Spleen (tissue), 11 donors: ENCODE data around the gene NFIA. TPM values are rescaled to one million over a fixed set of nuclear protein-coding genes. Genes with fewer than 3 reads are reported as not detected.

Experiments used
- DNase-seq: peaks from one replicate; pipeline ENCODE4 v3.0.0-alpha.2; 2020
- H3K27ac ChIP-seq, 8 donors: fragments of 200-600 bp; sonication (generic) in 7 of 8; 1 replicate in 4 of 8; 2 replicates in 4 of 8; pipeline versions ENCODE4 v1.5.0 to v1.8.0; 2016 to 2021; ENCODE audit warnings: inconsistent platforms in 4 of 8, mild to moderate bottlenecking in 4 of 8, moderate library complexity in 1 of 8
- H3K27me3 ChIP-seq, 7 donors: fragments of 200-600 bp; sonication (generic) in 6 of 7; replicated peaks in 1 of 7; 1 replicate in 4 of 7; 2 replicates in 3 of 7; pipeline versions ENCODE4 v1.5.0 to v1.8.0; 2016 to 2021; ENCODE audit warnings: inconsistent platforms in 3 of 7, mild to moderate bottlenecking in 1 of 7
- H3K36me3 ChIP-seq, 6 donors: fragments of 200-600 bp; sonication (generic) in 5 of 6; 1 replicate in 4 of 6; 2 replicates in 2 of 6; pipeline versions ENCODE4 v1.5.0 to v1.8.0; 2016 to 2021; ENCODE audit warnings: inconsistent platforms in 2 of 6
- H3K4me1 ChIP-seq, 6 donors: fragments of 200-600 bp; sonication (generic) in 5 of 6; 1 replicate in 3 of 6; 2 replicates in 3 of 6; pipeline versions ENCODE4 v1.5.0 to v1.8.0; 2016 to 2021; ENCODE audit warnings: inconsistent platforms in 3 of 6
- H3K4me3 ChIP-seq, 8 donors: fragments of 200-600 bp; sonication (generic) in 7 of 8; 1 replicate in 4 of 8; 2 replicates in 4 of 8; pipeline versions ENCODE4 v1.5.0 to v1.8.0; 2016 to 2021; ENCODE audit warnings: inconsistent platforms in 4 of 8, mild to moderate bottlenecking in 4 of 8, moderate library complexity in 2 of 8
- H3K9me3 ChIP-seq, 8 donors: fragments of 200-600 bp; sonication (generic) in 7 of 8; 1 replicate in 4 of 8; 2 replicates in 4 of 8; pipeline versions ENCODE4 v1.5.0 to v1.8.0; 2016 to 2021; ENCODE audit warnings: inconsistent platforms in 4 of 8
- POLR2A ChIP-seq, 3 donors: fragments of 450-650 bp; IDR thresholded peaks; one replicate each; pipeline ENCODE4 v1.5.1; 2017; ENCODE audit warnings: antibody characterized with exemption in 3 of 3, mild to moderate bottlenecking in 1 of 3
- POLR2AphosphoS5 ChIP-seq, 3 donors: sonication (generic); formaldehyde crosslinking; IDR thresholded peaks; one replicate each; pipeline ENCODE4 v1.5.1; 2017; ENCODE audit warnings: antibody characterized with exemption in 3 of 3
- WGBS, 5 donors: extraction: QIAGEN DNeasy Blood & Tissue Kit in 3 of 5; methylation state at CpG; one replicate each; pipeline versions ENCODE4 v1.1.5 to v1.1.7; 2013 to 2018; 5-methylcytosine and 5-hydroxymethylcytosine counted together
- intact Hi-C: fragments of 100-400 bp; cut with DNase I; formaldehyde crosslinking; loops from one replicate; pipeline ENCODE4 v1.15.0; 2023; ENCODE audit warnings: low total_unique reads
- polyA plus RNA-seq, 3 donors: library from polyadenylated mRNA; stranded (reverse); fragments of 200-250 nt; gene quantifications; one replicate each; pipeline ENCODE4 v1.2.1, GENCODE V29; 2013
- total RNA-seq, 7 donors: library from RNA; depleted of rRNA in 3 of 7; stranded (reverse); fragments of >200 nt in 3 of 7; fragmentation: NEBNext Ultra II Directional in 4 of 7; extraction: Animal tissue kit (Norgen Biotek cat#: 25700) in 4 of 7; gene quantifications; one replicate each; pipeline versions ENCODE4 v1.1.0 to v1.2.1, GENCODE V29; 2016 to 2021
- TF ChIP-seq, protein P1 (sequence below), 11 experiments: fragments of 200-600 bp in 7 of 11; fragments of 450-650 bp in 4 of 11; sonication (generic) in 4 of 11; IDR thresholded peaks in 8 of 11; conservative IDR thresholded peaks in 3 of 11; 1 replicate in 7 of 11; 2 replicates in 4 of 11; pipeline versions ENCODE4 v1.4.0 to v1.8.0; 2016 to 2021; ENCODE audit warnings: antibody characterized with exemption in 11 of 11, inconsistent platforms in 4 of 11, mild to moderate bottlenecking in 1 of 11
- donor health status: healthy with polysubstance abuse.
- donor health status: DM: no; HTN: no; CAD: no; lungs with moderate emphysema.
- donor health status: DM: no; HTN: no; CAD: no.
- donor health status: Bipolar disorder and iron deficiency.
- donor health status: healthy.
- donor health status: DM: no; HTN: no; CAD: no.
- donor health status: DM: yes; HTN: yes; CAD: no.

The NFIA gene
- total and polyA plus RNA-seq, 10 donors: 3.1 to 76.8 (median 35.5) TPM

DNA sequence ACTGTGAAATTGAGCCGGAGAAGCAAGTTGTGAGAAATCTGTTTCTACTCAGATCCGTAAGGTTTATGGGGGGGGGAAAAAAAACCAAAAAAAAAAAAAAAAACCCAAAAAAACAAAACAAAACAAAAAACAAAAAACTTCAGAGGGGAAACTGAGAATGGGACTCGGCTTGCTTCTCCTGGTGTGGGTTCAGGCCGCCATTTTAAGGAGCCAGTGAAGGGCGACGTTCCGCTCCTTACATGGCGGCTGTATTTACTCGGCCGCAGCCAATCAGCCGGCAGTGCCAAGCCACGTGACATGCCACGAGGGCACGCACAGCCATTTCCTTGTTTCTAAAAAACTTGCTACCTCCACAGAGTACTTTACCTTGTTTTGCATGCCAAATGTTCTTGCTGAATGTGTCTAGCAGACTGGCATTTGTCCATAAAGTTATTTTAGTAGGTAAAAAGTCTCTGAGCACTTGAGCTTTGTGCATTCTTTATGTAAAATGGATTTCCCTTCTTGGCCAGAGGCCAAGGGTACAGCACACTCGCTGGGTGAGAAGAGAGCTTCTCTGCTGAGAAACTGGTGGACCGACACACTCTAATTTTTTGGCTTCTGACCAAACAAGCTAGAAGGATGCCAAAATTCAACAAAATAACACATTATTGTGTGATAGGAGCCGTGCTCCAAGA, 101.8 kb downstream of the NFIA start:
- Histone ChIP-seq H3K36me3 (no peaks in the 10 kb centered on the region), H3K4me3 (peak overlapping the region in 6 of 8 donors; percentile 1 to 46 (median 11)), H3K4me1 (peaks cover 0 to 40% (median 18%) of the 10 kb centered on the region in 6 donors), H3K9me3 (no peaks in the 10 kb centered on the region), H3K27ac (peak overlapping the region; percentile 55 to 79 (median 69)), H3K27me3 (no peaks in the 10 kb centered on the region)
- intact Hi-C loops: no loop called here
- WGBS, 5 donors: 44 to 58% (median 53%) methylated on average over 17 of the region's 17 CpGs
- TF ChIP-seq POLR2AphosphoS5 (IDR thresholded peaks at IDR 0.05): peak; percentile 36 to 78 (median 63)
- TF ChIP-seq, protein P1, sequence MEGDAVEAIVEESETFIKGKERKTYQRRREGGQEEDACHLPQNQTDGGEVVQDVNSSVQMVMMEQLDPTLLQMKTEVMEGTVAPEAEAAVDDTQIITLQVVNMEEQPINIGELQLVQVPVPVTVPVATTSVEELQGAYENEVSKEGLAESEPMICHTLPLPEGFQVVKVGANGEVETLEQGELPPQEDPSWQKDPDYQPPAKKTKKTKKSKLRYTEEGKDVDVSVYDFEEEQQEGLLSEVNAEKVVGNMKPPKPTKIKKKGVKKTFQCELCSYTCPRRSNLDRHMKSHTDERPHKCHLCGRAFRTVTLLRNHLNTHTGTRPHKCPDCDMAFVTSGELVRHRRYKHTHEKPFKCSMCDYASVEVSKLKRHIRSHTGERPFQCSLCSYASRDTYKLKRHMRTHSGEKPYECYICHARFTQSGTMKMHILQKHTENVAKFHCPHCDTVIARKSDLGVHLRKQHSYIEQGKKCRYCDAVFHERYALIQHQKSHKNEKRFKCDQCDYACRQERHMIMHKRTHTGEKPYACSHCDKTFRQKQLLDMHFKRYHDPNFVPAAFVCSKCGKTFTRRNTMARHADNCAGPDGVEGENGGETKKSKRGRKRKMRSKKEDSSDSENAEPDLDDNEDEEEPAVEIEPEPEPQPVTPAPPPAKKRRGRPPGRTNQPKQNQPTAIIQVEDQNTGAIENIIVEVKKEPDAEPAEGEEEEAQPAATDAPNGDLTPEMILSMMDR (IDR thresholded peaks at IDR 0.05 in 8 of 11, conservative IDR thresholded peaks at IDR 0.05 in 3 of 11): no peak
- peak; percentile 82 for DNase-seq

DNA sequence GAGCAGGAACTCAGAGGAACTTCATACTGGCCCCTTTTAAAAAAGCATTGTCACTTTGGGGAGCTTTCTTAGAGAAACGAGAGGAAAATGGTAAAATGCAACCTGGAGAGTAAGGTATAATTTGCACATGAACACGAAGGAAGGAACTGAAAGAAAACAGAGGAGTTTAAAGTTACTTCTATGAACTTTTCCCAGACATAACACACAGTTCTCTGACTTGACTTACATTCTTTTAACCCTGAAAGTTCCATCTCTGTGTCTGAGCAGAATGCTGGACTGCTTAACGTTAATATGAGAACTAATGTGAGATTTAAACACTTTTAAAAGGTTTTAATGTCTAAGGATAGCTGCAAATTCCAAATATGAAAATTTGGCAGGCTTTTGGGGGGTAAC, 102.3 kb downstream of the NFIA start:
- Histone ChIP-seq H3K4me3 (peak overlapping the region in 6 of 8 donors; percentile 1 to 46 (median 11)), H3K27me3 (no peaks in the 10 kb centered on the region), H3K4me1 (peaks cover 0 to 40% (median 18%) of the 10 kb centered on the region in 6 donors), H3K36me3 (no peaks in the 10 kb centered on the region), H3K27ac (peak overlapping the region; percentile 55 to 79 (median 69)), H3K9me3 (no peaks in the 10 kb centered on the region)
- WGBS, 5 donors: 11 to 32% (median 19%) methylated on average over 3 of the region's 3 CpGs
- intact Hi-C loops: no loop called here
- no peak for DNase-seq
- no peak for TF ChIP-seq POLR2A (IDR thresholded peaks at IDR 0.05)
- TF ChIP-seq POLR2AphosphoS5 (IDR thresholded peaks at IDR 0.05): no peak
- TF ChIP-seq, protein P1 (IDR thresholded peaks at IDR 0.05 in 8 of 11, conservative IDR thresholded peaks at IDR 0.05 in 3 of 11): no peak

DNA sequence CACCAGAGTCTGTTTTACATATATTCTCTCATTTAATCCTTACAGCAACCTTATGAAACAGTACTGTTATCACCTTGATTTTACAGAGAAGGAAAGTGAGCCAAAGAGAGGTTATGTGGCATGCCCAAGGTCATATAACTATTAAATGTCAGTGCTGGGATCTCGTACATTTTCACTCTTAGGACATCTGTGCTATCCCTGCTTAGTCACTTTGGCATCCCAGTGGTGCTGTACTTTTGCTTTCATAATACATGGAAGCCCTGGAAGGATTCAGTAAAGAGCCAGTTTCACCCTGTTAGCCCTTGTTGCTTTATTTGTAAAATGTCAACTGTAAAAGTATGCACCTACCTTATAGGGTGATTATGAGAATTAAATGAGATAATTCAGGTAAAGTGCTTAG, 104.4 kb downstream of the NFIA start:
- no peaks in the 10 kb centered on the region for H3K9me3 ChIP-seq
- H3K4me3 ChIP-seq: no peak overlapping the region
- peak overlapping the region in 1 of 8 donors; percentile 7 for H3K27ac ChIP-seq
- intact Hi-C loops: no loop called here
- TF ChIP-seq, protein P1 (IDR thresholded peaks at IDR 0.05 in 8 of 11, conservative IDR thresholded peaks at IDR 0.05 in 3 of 11): no peak
- TF ChIP-seq POLR2A (IDR thresholded peaks at IDR 0.05): no peak
- TF ChIP-seq POLR2AphosphoS5 (IDR thresholded peaks at IDR 0.05): no peak
- H3K36me3 ChIP-seq: no peaks in the 10 kb centered on the region
- H3K27me3 ChIP-seq: no peaks in the 10 kb centered on the region
- DNase-seq: no peak
- 54 to 77% (median 63%) methylated on average over 1 of the region's 1 CpG for WGBS, 5 donors
- peaks cover 0 to 31% (median 15%) of the 10 kb centered on the region in 6 donors for H3K4me1 ChIP-seq

DNA sequence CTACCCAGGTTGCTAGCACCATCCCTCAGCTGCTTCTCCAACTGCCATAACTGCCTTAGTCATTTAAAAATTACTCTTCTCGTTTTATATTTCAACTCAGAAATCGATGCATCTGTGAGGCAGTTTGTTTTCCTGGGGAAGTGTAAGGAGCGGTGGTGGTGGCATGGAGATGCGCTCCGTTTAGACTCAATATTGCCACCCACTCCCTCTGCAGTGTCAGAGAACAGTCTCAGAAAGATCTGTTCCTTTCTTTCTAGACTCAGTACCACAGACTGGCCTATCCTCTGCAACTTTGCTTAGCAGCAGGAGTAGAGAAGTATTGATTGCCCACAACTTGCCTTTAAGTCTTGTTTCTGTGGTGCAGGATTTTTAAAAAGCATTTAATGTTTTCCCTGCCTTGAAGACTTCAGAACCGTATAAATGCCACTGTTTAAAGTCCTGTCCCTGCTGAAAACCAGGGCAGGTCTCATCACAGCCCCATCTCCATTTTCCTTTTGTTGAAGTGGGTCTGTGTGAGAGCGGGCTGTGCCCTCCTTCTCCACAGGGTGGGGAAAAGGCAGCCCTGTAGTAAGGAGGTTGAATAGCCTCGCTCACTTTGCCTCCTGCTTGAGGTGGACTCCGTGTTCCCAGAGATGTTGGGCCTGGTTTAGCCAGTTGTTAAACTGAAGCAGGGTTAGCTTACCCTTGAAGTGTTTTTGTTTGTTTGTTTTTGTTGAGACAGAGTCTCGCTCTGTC, 105.2 kb downstream of the NFIA start:
- DNase-seq: no peak
- TF ChIP-seq, protein P1 (IDR thresholded peaks at IDR 0.05 in 8 of 11, conservative IDR thresholded peaks at IDR 0.05 in 3 of 11): no peak
- TF ChIP-seq POLR2A (IDR thresholded peaks at IDR 0.05) (no peak), POLR2AphosphoS5 (IDR thresholded peaks at IDR 0.05) (no peak)
- Histone ChIP-seq H3K27me3 (no peaks in the 10 kb centered on the region), H3K4me1 (peaks cover 0 to 30% (median 15%) of the 10 kb centered on the region in 6 donors), H3K9me3 (no peaks in the 10 kb centered on the region), H3K27ac (peak overlapping the region in 1 of 8 donors; percentile 7), H3K4me3 (no peak overlapping the region), H3K36me3 (no peaks in the 10 kb centered on the region)
- 84 to 92% (median 88%) methylated on average over 10 of the region's 10 CpGs for WGBS, 5 donors
- intact Hi-C loops: no loop called here
